Keratinocyte (primary cell): ENCODE data around the gene FBLN7.

Experiments
- EZH2 ChIP-seq: IDR thresholded peaks from one replicate; pipeline ENCODE4 v1.6.1; 2012; ENCODE audit warnings: inconsistent platforms, mild to moderate bottlenecking, low read length, moderate library complexity
- TF ChIP-seq, protein P1 (sequence below), 3 experiments: IDR thresholded peaks in 1 of 3; conservative IDR thresholded peaks in 1 of 3; optimal IDR thresholded peaks in 1 of 3; 2 replicates in 2 of 3; 3 replicates in 1 of 3; pipeline versions ENCODE3 to v1.5.1; 2011; ENCODE audit warnings: low read length in 3 of 3, mild to moderate bottlenecking in 3 of 3, moderate library complexity in 2 of 3, control low read depth in 1 of 3, inconsistent platforms in 1 of 3; ENCODE audit not compliant: insufficient read depth in 2 of 3; ENCODE audit errors: extremely low read depth in 1 of 3

DNA sequence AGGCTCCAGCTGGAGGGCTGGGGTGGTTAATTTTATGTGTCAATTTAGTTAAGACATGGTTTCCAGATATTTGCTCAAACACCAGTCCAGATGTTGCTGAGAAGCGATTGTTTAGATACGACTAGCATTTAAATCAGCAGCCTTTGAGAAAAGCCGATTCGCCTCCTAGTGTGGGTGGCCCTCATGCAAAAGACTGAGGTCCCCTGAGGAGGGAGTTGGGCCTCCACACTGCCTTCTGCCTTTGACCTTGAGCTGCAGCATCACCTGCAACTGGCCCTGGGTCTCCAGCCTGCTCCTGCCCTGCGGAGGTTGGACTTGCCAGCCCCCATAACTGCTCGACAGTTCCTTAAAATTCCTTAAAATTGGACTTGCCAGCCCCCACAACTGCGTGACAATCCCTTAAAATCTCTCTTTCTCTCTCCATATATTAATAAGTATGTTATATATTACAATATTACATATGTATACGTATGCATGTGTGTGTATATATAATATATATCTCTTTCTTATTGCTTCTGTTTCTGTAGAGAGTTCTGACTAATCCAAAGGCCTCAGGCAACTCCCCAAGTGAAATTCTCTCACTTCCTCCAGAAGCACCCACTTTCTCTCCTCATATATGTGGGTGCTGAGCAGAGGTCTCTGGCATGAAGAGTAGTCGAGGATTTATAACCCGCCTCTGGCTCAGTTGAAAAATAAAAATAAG, 14.4 kb downstream of the FBLN7 start:
- no peak for TF ChIP-seq EZH2
- TF ChIP-seq, protein P1, sequence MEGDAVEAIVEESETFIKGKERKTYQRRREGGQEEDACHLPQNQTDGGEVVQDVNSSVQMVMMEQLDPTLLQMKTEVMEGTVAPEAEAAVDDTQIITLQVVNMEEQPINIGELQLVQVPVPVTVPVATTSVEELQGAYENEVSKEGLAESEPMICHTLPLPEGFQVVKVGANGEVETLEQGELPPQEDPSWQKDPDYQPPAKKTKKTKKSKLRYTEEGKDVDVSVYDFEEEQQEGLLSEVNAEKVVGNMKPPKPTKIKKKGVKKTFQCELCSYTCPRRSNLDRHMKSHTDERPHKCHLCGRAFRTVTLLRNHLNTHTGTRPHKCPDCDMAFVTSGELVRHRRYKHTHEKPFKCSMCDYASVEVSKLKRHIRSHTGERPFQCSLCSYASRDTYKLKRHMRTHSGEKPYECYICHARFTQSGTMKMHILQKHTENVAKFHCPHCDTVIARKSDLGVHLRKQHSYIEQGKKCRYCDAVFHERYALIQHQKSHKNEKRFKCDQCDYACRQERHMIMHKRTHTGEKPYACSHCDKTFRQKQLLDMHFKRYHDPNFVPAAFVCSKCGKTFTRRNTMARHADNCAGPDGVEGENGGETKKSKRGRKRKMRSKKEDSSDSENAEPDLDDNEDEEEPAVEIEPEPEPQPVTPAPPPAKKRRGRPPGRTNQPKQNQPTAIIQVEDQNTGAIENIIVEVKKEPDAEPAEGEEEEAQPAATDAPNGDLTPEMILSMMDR (optimal IDR thresholded peaks at IDR 0.05 in 1 of 3, IDR thresholded peaks at IDR 0.05 in 1 of 3, conservative IDR thresholded peaks at IDR 0.05 in 1 of 3; ENCODE audit: extremely low read depth in 1 of 3, insufficient read depth in 2 of 3, low read length in 3 of 3): no peak
